Activated gamma-delta T cell (primary cell): ENCODE measurements around the gene SEPHS2.
"Not testable (repeated sequence)": the region's sequence is repeated elsewhere in the genome, so short reads cannot be mapped to it uniquely, and the experiment has no call there.

Source experiments
- DNase-seq: peaks from one replicate; lab custom pipeline; 2025; lab: John Stamatoyannopoulos, UW

SEPHS2 gene

GRCh38 chr16:30398661-30399434 lies 46.8 kb downstream of the SEPHS2 start:
- no peak for DNase-seq

DNA sequence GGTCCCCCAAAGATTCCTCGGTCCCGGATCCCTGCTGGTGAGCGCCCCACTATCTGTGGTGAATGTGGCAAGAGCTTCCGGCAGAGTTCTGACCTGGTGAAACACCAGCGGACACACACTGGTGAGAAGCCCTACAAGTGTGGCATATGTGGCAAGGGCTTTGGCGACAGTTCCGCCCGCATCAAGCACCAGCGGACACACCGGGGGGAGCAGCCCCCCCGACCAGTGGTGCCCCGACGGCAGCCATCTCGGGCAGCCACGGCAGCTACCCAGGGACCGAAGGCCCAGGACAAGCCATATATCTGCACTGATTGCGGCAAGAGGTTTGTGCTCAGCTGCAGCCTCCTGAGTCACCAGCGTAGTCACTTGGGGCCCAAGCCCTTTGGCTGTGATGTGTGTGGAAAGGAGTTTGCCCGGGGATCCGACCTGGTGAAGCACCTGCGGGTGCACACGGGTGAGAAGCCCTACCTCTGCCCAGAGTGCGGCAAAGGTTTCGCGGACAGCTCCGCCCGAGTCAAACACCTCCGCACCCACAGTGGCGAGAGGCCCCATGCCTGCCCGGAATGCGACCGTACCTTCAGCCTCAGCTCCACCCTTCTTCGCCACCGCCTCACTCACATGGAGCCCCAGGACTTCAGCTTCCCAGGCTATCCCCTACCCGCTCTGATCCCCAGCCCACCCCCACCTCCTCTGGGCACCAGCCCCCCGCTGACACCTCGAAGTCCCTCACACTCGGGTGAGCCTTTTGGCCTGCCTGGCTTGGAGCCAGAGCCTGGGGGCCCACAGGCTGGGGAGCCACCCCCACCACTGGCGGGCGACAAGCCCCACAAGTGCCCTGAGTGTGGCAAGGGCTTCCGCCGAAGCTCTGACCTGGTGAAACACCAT lies 47.7 kb downstream of the SEPHS2 start:
- DNase-seq = no peak

- DNase-seq = no peak
These were observed 48.6 kb downstream of the SEPHS2 start for GRCh38 chr16:30397056-30397455.

GRCh38 chr16:30396627-30397026 lies 49.0 kb downstream of the SEPHS2 start:
- DNase-seq = not testable (repeated sequence)

DNA sequence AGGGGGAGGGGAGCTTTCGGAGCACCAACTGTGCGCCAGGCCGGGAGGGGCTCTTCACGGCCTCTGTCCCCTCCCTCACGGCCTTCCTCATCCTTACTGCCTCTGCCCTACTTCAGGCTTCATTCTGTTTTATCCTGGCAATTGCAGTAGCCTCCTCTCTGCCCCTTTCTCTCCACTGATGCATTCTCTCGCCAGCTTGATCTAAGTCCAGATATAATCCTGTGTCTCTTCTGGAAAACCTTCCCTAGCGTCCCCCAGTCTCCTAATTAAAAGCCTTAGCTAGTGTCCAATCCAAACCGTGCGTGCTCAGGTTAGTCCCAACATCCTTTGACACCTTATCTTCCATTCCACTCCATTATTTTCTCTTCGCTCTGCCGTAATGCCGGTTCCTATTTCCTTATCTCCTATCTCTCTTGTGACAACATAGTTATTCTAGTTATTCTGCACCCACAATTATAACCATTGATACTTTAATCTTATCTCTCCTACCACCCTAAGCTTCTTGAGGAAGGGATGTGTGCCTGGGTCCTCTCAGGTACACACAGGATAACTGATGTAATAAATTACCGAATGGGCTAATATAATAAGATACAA lies 49.6 kb downstream of the SEPHS2 start:
- DNase-seq = no peak

DNA sequence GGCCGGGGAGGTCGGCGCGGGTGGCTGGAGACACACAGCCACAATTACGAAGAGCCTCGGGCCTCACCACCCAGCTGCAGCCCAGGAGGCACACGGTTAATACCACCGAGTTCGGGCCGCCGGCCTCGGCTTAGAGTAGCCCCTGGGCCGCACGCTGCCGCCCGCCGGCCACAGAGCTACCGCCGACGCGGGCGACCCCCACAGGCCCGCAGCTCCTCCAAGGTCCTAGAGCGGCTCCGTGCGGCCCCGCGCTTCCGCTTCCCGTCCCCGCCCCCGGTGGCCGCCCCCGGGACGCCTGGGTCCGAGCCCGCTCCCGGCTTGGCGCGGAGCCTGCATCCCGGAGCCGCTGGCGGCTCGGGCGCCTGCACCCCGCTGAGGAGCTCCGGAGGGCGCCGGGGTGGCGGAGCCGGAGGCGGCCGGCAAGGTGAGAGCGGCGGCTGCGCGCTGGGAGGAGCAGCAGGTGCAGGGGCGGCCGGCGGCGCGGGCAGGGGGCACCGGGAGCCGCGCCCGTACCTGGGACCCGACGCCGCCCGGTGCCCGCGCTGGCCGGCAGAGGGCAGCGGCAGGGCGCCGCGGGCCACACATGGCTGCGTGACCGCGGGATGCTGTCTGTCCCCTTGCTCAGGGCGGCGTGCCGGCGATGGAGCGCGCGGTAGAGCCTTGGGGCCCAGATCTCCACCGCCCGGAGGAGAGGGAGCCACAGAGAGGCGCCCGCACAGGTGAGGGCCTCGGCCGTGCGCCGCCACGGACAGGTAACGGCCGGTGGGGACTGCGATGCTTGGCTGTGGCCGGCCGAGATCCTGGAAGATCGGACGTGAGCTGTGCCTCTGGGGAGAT lies 50.3 kb downstream of the SEPHS2 start, which contains the start of gene ZNF48:
TSS of gene ZNF48 (plus strand) at position 266 of the 837 bp plus-strand sequence. CDS start at position 641, 375 bp downstream.
- DNase-seq = peak; percentile 45

- no peak for DNase-seq
These were observed 51.0 kb downstream of the SEPHS2 start for GRCh38 chr16:30394592-30395154.
